ENCODE measurements around the gene PPP1R9A.

PPP1R9A gene

DNA sequence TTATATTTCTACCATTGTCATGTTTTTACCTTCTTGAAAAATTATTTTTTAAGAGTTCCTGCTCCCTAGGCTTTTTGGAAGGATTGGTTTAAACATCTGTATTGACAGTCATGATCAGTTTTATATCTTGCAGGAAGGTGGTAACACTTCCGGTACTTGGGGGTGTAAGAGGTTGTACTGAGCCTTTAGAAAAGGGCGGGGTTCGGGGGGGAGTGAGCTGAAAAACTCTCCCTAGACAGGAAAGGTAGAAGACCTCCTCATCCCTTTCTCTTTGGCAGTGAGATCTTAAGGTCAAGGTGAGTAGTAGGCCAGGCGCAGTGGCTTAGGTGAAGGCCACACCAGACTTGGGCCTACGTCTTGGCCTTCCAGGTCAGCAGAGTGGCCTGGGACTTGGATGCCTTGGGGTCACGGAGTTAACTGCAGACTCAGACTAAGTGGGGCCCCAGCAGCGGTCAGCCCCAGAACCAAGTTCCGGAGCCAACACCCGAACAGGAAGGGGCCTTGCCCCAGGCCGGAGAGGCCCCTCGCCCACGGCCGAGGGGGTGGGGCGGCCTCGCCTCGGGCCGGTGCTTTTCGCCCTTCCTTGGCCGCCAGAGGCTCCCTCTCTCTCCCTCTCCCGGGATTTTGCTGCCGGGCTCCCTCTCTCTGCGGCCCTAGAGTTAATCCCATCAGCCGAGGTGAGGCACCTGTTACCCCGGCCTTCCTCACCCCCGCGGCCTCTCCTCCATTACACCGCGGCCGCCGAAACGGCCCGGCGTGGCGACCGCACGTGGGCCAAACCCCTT, at the start of gene PPP1R9A:
PPP1R9A (plus strand) TSS at position 569 of the 785 bp plus-strand sequence. CDS start 2,520 bp downstream, outside the sequence.
- DNase-seq, result no peak

GRCh38 chr7:94871132-94871531, 36.3 kb upstream of the PPP1R9A start:
- DNase-seq, result no peak

DNA sequence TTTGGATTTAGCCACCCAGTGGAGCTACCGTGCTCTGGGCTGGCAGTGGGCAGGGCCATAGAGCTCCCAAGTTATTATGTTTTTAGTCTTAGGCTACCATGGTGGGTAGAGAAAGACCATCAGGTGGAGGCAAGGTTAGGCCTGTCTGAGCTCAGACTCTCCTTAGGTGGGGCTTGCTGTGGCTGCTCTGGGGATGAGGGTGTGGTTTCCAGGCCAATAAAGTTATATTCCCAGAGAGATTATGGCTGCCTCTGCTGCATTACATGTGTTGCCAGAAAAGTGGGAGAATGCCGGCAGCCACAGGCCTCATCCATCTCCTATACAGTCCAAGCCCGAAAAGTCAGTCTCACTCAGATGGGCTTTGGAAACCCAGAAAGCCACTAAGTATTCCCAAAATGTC, 34.2 kb upstream of the PPP1R9A start:
- DNase-seq, result no peak

- no peak for DNase-seq
Observed at GRCh38 chr7:94874036-94874785, 33.2 kb upstream of the PPP1R9A start.

GRCh38 chr7:94875201-94875600, 32.2 kb upstream of the PPP1R9A start:
- no peak for DNase-seq

DNA sequence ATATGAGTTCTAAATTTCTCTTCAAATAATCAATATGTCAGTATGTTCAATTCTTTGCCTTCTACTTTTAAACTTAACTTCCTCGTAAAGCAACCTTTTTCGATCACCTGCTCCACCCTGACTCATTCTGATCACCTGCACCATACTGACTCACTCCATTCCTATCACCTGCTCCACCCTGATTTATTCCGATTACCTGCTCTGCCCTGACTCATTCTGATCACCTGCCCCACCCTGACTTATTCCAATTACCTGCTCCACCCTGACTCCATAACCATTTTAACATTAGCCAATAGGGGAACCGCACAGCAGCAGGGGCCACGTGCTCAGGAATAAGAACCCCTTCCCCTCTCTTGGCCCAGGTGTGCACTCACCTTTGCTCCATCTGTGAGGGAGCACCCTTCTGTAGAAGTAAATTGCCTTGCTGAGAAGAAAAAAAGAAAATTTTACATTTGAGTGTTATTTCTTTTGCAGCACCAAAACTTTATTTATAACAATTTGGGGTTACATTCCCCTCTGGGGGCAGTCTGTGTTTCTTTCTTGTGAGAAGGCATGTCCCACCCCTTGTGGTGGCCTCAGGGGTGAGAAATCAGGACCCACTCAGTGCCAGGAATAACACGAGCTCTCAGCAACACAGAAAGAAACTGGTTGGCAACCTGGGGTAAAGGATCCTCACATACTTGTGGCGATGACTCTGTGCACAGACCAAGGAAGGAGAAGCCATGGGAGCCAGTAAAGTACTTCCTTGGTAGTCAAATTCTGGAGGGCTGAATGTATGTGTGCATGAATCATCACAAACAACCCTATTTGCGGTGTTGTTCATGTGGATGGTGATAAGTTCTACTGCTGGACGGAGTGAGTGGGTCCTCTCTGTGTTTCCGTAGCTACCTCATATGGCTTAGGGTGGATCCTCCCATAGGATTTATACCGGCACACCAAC, 29.4 kb upstream of the PPP1R9A start:
- DNase-seq, result no peak

DNA sequence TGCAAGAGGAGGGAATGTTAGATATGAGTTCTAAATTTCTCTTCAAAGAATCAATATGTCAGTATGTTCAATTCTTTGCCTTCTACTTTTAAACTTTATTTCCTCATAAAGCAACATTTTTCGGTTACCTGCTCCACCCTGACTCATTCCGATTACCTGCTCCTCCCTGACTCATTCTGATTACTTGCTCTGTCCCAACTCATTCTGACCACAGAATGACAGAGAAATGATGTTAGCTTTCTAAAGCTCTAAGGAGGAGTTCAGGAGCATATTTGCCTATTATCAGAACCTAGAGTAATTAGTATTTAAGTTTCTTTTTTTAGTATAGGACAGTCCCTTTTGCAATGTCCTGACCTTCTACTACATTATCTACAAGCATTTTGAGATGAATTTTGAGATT, 24.5 kb upstream of the PPP1R9A start:
- no peak for DNase-seq

- DNase-seq, result no peak
Observed at GRCh38 chr7:94883616-94884015, 23.8 kb upstream of the PPP1R9A start.

DNA sequence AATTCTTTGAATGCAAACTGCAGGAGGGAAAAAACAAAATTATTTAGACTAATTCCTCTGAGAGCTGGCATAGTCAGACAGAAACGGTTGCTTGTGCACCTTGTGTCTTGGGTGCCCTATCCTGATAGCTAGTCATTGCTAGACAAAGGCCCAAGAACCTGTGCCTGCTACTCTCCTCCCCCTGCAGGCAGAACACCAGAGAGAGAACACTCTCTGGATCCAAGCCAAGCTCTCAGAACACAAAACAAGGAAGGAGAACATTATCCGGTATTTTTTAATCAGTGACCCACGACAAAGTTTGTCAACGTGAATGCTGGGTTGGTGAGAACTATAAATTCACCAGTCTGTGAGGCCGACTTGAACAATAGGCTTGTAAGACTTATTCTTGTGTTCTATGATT, 18.8 kb upstream of the PPP1R9A start:
- no peak for DNase-seq

DNA sequence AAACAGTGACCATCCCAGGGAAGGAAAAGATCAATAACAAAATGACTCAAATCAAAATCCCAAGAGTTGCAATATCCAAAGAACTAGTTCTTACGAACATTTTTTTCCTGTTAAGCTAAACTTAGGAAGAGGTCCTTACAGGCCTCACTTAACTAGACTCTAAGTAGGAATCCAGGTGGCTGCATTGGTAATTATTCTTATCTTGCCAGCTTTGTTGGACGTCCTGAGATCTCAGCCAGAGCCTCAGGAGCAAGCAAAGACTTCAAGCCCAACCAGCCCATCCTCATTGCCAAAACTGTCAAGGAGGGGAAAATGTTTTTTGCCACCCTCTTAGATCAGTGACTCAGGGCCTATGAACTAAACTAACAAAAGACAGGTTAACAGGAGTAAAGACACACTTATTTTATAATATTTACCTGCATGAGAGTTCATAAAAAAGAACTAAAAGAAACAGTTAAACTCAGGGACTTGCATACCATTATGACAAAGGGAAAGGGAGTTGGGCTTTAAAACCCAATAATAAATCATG, 18.3 kb upstream of the PPP1R9A start:
- DNase-seq, result no peak

- no peak for DNase-seq
Observed at GRCh38 chr7:94890216-94890615, 17.2 kb upstream of the PPP1R9A start.

GRCh38 chr7:94893661-94894060, 13.7 kb upstream of the PPP1R9A start:
- no peak for DNase-seq

GRCh38 chr7:94897541-94897940, 9.9 kb upstream of the PPP1R9A start:
- no peak for DNase-seq

GRCh38 chr7:94898340-94898739, 9.1 kb upstream of the PPP1R9A start:
- DNase-seq, result no peak

- DNase-seq, result no peak
Observed at GRCh38 chr7:94901981-94902380, 5.4 kb upstream of the PPP1R9A start.

- no peak for DNase-seq
Observed at GRCh38 chr7:94903971-94904370, 3.4 kb upstream of the PPP1R9A start.

GRCh38 chr7:94904982-94905381, 2.4 kb upstream of the PPP1R9A start:
- DNase-seq, result no peak

GRCh38 chr7:94906065-94906851, 1.1 kb upstream of the PPP1R9A start:
- DNase-seq, result no peak

GRCh38 chr7:94907811-94908322, 473 bp downstream of the PPP1R9A start:
- no peak for DNase-seq

- DNase-seq, result no peak
Observed at GRCh38 chr7:94908323-94909178, 1.2 kb downstream of the PPP1R9A start.

DNA sequence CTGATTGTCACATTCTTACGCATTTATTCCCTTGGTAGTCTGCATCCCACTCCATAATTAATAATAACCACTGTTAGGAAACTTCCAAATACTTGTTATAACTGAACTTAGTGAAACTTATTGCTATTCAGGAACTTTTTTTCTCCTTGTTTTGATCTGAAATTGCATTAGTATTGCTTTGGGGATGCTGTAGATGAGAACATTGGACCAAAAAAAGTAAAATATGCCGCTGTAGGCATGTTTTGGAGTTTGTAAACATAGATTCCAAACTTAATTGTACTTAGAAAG, 1.7 kb downstream of the PPP1R9A start:
- no peak for DNase-seq

Measured in stimulated activated CD4-positive, alpha-beta T cell treated with anti-CD3 and anti-CD28 coated beads, Interleukin-12 subunit alpha, Interleukin-12 subunit beta, amount 100 ng/mL, for 4 hours (primary cell).